Bronchial epithelial cell (primary cell): ENCODE measurements around the gene EPC2. TPM values are rescaled to one million over a fixed set of nuclear protein-coding genes. Genes with fewer than 3 reads are reported as not detected.
A peak's percentile ranks its signal among the peaks of the same experiment; 100 is the strongest.

Source experiments
- DNase-seq: peaks from one replicate; pipeline ENCODE4 v3.0.0-alpha.2; 2010; ENCODE audit warnings: low read depth
- FAIRE-seq: peaks from 2 replicates; lab custom pipeline; 2011; peaks lifted over from hg19 to GRCh38; lab: Jason Lieb, UNC
- H3K27me3 ChIP-seq: 2 replicates; pipeline ENCODE4 v1.5.1; 2011; ENCODE audit warnings: low read length; ENCODE audit not compliant: control insufficient read depth, insufficient read depth
- H3K36me3 ChIP-seq: 2 replicates; pipeline ENCODE4 v1.5.1; 2011; ENCODE audit warnings: low read length; ENCODE audit not compliant: control insufficient read depth, insufficient read depth
- H3K4me3 ChIP-seq: 2 replicates; pipeline ENCODE4 v1.5.1; 2011; ENCODE audit warnings: mild to moderate bottlenecking, low read depth, low read length, control low read depth
- CTCF ChIP-seq: IDR thresholded peaks from 2 replicates; pipeline ENCODE4 v1.5.1; 2011; ENCODE audit warnings: mild to moderate bottlenecking, moderate library complexity, low read length, control low read depth, inconsistent platforms; ENCODE audit not compliant: insufficient read depth, severe bottlenecking
- total RNA-seq: library from RNA; depleted of rRNA; stranded (reverse); fragments of >200 nt; gene quantifications from 2 replicates; pipeline ENCODE4 v1.2.1, GENCODE V29; 2014

EPC2 gene
- total RNA-seq, 1 donor from 2014 or later, result 10.8 TPM

GRCh38 chr2:148726228-148726627 is 81.7 kb downstream of the EPC2 start:
- Histone ChIP-seq H3K4me3 (no peak overlapping the region), H3K36me3 (no peaks in the 10 kb centered on the region), H3K27me3 (no peaks in the 10 kb centered on the region)
- FAIRE-seq (no peak), DNase-seq (no peak)
- TF ChIP-seq CTCF, result no peak

- DNase-seq (peak; percentile 4), FAIRE-seq (no peak)
- TF ChIP-seq CTCF, result no peak
- no peaks in the 10 kb centered on the region for H3K27me3 ChIP-seq
- no peak overlapping the region for H3K4me3 ChIP-seq
- no peaks in the 10 kb centered on the region for H3K36me3 ChIP-seq
These were observed 85.5 kb downstream of the EPC2 start for GRCh38 chr2:148730085-148730484.

- no peak overlapping the region for H3K4me3 ChIP-seq
- H3K36me3 ChIP-seq, result no peaks in the 10 kb centered on the region
- DNase-seq, result no peak
- no peaks in the 10 kb centered on the region for H3K27me3 ChIP-seq
- no peak for TF ChIP-seq CTCF
- FAIRE-seq, result no peak
These were observed 93.2 kb downstream of the EPC2 start for GRCh38 chr2:148737742-148738141.

- Histone ChIP-seq H3K36me3 (no peaks in the 10 kb centered on the region), H3K4me3 (no peak overlapping the region), H3K27me3 (no peaks in the 10 kb centered on the region)
- DNase-seq, result no peak
- no peak for FAIRE-seq
- no peak for TF ChIP-seq CTCF
These were observed 95.0 kb downstream of the EPC2 start for GRCh38 chr2:148739454-148740105.

- Histone ChIP-seq H3K27me3 (no peaks in the 10 kb centered on the region), H3K4me3 (no peak overlapping the region), H3K36me3 (no peaks in the 10 kb centered on the region)
- DNase-seq, result peak; percentile 61
- TF ChIP-seq CTCF, result no peak
- no peak for FAIRE-seq
These were observed 97.8 kb downstream of the EPC2 start for GRCh38 chr2:148742373-148742772.

- Histone ChIP-seq H3K4me3 (no peak overlapping the region), H3K27me3 (no peaks in the 10 kb centered on the region), H3K36me3 (no peaks in the 10 kb centered on the region)
- peak; percentile 15 for DNase-seq
- no peak for FAIRE-seq
- TF ChIP-seq CTCF, result no peak
These were observed 100.8 kb downstream of the EPC2 start for GRCh38 chr2:148745151-148745851.
